ENCODE measurements around the gene BEX3.

DNA sequence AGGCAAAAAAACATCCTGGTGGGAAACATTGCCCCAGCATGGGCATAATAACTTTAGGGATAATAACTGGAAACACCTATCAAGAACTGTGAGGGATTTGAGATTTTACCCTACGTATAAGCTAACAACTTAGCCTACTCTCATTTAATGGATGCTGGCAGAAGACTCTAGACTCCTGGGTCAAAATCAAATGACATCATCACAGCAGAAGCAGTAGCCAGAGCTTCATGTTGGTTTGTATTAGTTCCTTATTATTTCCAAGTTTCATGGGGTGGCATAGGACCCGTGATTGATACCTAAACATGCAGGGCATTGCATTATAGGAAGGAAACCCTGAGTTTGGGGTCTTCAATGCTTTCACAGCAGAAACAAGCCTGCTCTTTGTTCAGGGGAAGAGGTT lies 15.4 kb upstream of the BEX3 start:
- TF ChIP-seq, protein P1, sequence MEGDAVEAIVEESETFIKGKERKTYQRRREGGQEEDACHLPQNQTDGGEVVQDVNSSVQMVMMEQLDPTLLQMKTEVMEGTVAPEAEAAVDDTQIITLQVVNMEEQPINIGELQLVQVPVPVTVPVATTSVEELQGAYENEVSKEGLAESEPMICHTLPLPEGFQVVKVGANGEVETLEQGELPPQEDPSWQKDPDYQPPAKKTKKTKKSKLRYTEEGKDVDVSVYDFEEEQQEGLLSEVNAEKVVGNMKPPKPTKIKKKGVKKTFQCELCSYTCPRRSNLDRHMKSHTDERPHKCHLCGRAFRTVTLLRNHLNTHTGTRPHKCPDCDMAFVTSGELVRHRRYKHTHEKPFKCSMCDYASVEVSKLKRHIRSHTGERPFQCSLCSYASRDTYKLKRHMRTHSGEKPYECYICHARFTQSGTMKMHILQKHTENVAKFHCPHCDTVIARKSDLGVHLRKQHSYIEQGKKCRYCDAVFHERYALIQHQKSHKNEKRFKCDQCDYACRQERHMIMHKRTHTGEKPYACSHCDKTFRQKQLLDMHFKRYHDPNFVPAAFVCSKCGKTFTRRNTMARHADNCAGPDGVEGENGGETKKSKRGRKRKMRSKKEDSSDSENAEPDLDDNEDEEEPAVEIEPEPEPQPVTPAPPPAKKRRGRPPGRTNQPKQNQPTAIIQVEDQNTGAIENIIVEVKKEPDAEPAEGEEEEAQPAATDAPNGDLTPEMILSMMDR (IDR thresholded peaks at IDR 0.05; ENCODE audit: low read depth, low read length, poor library complexity, severe bottlenecking) = no peak
- TF ChIP-seq EZH2phosphoT487 (IDR thresholded peaks at IDR 0.05; ENCODE audit: borderline replicate concordance, low read length) = no peak
